Lower leg skin (tissue), 4 donors: ENCODE data around the gene AP3D1. TPM values are rescaled to one million over a fixed set of nuclear protein-coding genes. Genes with fewer than 3 reads are reported as not detected.

Experiments
- DNase-seq, 2 donors: peaks; one replicate each; pipeline ENCODE4 v3.0.0-alpha.2; 2019; ENCODE audit warnings: low spot score in 2 of 2
- H3K4me3 ChIP-seq: fragments of 200-600 bp; sonication (generic); 2 replicates; pipeline ENCODE4 v1.5.1; 2017; ENCODE audit warnings: mild to moderate bottlenecking, low read depth; ENCODE audit not compliant: poor library complexity, severe bottlenecking
- CTCF ChIP-seq, 3 donors: fragments of 450-650 bp; IDR thresholded peaks; one replicate each; pipeline ENCODE4 v1.5.1; 2016; ENCODE audit warnings: antibody characterized with exemption in 3 of 3, mild to moderate bottlenecking in 3 of 3, moderate library complexity in 2 of 3
- POLR2A ChIP-seq, 2 donors: fragments of 450-650 bp; IDR thresholded peaks; one replicate each; pipeline ENCODE4 v1.6.1; 2016 to 2017; ENCODE audit warnings: antibody characterized with exemption in 2 of 2, mild to moderate bottlenecking in 1 of 2, moderate library complexity in 1 of 2
- WGBS, 2 donors: methylation state at CpG; one replicate each; pipeline ENCODE4 v1.1.5; 2018; 5-methylcytosine and 5-hydroxymethylcytosine counted together
- intact Hi-C: fragments of 100-400 bp; cut with DNase I; formaldehyde crosslinking; loops from one replicate; pipeline ENCODE4 v1.15.0; 2023; ENCODE audit warnings: low total_unique reads
- total RNA-seq, 4 donors: library from RNA; depleted of rRNA; stranded (reverse); fragments of >200 nt; gene quantifications; one replicate each; pipeline ENCODE4 v1.1.0, GENCODE V29; 2016

The AP3D1 gene
- total RNA-seq, 4 donors from 2014 or later: 46.5 to 84.7 (median 71.8) TPM

GRCh38 chr19:2062770-2063169 lies 88.6 kb downstream of the AP3D1 start:
- H3K4me3 ChIP-seq: no peak overlapping the region
- 87% methylated on average over 9 of the region's 9 CpGs for WGBS, 2 donors
- TF ChIP-seq CTCF (IDR thresholded peaks at IDR 0.05): no peak
- TF ChIP-seq POLR2A (IDR thresholded peaks at IDR 0.05): no peak
- intact Hi-C loops: no loop called here
- DNase-seq: no peak

- WGBS, 2 donors: 56 to 59% methylated on average over 10 of the region's 10 CpGs
- intact Hi-C loops: no loop called here
- H3K4me3 ChIP-seq: no peak overlapping the region
- DNase-seq: no peak
- TF ChIP-seq CTCF (IDR thresholded peaks at IDR 0.05): no peak
- no peak for TF ChIP-seq POLR2A (IDR thresholded peaks at IDR 0.05)
Measured at GRCh38 chr19:2062389-2062729, 89.0 kb downstream of the AP3D1 start.

DNA sequence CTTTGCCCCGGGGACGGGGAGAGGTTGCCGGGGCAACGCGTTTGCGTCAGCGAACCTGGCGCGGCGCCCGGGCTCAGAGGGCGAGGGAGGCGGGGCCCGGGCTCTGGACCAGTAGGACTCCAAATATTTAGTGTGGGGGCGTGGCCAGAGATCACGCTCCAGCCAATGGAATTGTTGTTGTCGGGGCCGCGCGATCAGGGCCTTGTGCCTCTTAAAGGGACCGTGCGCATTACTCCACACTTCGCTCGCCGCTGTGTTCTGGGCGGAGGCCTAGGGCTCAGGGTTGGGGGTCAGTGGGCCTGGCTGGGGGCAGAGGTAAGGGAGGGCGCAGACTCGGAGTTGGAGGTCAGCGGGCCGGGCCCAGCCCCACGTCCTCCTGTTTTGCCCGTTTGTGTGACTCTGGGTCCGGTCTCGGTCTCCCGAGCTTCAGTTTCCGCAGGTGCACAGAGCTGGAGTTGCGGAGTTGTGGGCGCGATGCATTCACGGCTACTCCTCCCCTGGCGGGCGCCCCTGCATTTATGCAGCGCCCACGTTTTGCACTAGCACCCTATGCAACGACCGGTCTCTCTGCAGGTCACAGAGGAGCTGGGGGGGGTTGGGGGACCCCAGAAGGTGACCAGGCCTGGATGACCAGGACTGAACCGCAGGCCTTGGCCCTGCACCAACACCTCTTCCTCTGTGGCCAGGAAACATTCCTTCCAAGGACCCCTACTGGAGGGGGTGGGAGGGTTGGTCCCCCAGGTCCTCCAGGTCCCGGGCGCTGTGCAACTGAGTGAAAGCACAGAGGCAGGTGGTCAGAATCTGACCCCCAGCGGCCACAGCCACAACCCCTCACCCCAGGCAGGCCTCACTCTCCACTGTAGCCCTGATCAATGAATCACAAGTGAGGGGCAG lies 89.6 kb downstream of the AP3D1 start:
- peak; percentile 99 to 100 for DNase-seq
- H3K4me3 ChIP-seq: peak overlapping the region; percentile 13
- intact Hi-C loops: no loop called here
- WGBS, 2 donors: 3 to 4% methylated on average over 34 to 48 of the region's 50 CpGs
- TF ChIP-seq POLR2A (IDR thresholded peaks at IDR 0.05) (no peak), CTCF (IDR thresholded peaks at IDR 0.05) (no peak)

DNA sequence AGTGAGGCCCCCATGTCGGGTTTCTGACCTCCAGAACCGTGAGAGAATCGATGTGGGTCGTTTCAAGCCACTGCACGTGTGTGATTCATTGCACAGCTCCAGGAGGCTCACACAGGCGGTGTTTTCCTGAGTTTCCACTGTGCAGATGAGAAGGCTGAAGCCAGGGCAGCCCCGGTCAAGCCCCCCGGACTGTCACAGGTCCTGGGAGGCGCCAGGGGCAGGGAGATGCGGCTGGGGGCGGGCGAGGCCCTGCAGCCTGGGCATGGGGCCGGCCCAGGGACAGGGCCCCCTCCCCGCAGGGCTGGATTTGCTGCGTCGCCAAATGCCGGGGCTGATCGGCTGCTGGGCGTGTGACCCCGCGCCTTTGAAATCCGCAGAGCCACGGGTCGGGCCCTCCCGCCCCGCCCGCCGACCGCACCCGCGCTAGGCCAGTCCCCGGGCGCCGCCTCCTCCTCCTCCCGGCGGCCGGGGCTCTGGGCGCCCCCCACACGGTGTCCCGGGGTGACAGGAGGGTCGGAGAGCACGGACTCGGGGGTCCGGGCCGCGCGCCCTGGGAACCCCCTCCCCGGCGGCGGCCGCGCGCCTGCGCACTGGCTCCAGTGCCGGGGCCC lies 90.4 kb downstream of the AP3D1 start:
- WGBS, 2 donors: 0 to 4% methylated on average over 4 to 41 of the region's 55 CpGs
- intact Hi-C loops: no loop called here
- DNase-seq: peak; percentile 56 to 94
- TF ChIP-seq POLR2A (IDR thresholded peaks at IDR 0.05) (peak in 1 of 2 donors; percentile 95), CTCF (IDR thresholded peaks at IDR 0.05) (no peak)
- peak overlapping the region; percentile 8 for H3K4me3 ChIP-seq

DNA sequence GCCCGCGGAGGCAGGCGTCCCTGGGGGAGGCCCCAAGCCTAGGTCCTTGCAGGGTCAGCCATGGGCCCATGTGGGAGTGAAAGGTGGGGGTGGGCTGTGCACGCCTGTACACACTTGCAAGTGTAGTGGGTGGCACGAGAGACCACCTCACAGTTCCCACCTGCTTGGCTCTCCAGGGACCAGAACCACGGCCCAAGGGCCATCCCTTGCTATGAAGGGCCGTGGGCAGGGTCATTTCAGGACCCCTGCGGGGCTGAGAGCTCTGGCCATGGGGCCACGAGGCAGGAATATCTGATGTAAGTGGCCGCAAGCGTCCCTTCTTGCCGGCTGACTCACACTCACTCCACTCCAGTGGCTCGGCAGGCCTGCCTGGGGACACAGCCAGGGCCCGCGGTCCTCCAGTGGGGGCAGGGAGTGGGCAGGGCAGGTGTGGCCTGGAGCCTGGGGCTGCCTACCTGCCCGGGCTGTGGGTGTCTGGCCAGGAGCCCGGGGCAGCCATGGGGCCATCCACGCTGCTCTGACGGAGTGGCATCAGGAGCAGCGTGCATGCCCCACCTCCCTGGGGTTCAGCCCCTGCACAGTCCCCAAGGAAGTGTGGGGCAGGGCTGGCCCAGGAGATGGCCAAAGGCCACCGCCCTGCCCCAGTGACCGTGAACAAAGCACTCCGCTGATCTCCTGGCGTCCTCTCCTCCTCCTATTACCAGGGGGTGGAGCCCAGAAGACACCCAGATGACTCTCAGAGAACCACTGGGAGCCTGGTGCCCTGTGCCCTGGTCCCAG lies 91.8 kb downstream of the AP3D1 start:
- intact Hi-C loops: no loop called here
- H3K4me3 ChIP-seq: no peak overlapping the region
- WGBS, 2 donors: 20 to 23% methylated on average over 8 to 16 of the region's 24 CpGs
- TF ChIP-seq POLR2A (IDR thresholded peaks at IDR 0.05) (no peak), CTCF (IDR thresholded peaks at IDR 0.05) (no peak)
- peak; percentile 66 to 94 for DNase-seq
